Liver (tissue), 9 donors: ENCODE measurements around the gene PLA2G4D. TPM values are rescaled to one million over a fixed set of nuclear protein-coding genes. Genes with fewer than 3 reads are reported as not detected.

Experiments used
- DNase-seq: peaks from one replicate; pipeline ENCODE4 v3.0.0-alpha.2; 2017; ENCODE audit warnings: low spot score
- H3K27ac ChIP-seq, 2 donors: one replicate each; pipeline ENCODE4 v1.7.0; 2013; ENCODE audit warnings: inconsistent platforms in 2 of 2, low read length in 2 of 2, control low read depth in 1 of 2, low read depth in 1 of 2, mild to moderate bottlenecking in 1 of 2
- H3K27me3 ChIP-seq, 4 donors: one replicate each; pipeline versions ENCODE4 v1.6.1 to v1.7.0; 2013; ENCODE audit warnings: low read length in 3 of 4, inconsistent platforms in 1 of 4, mild to moderate bottlenecking in 1 of 4, moderate library complexity in 1 of 4; ENCODE audit not compliant: control insufficient read depth in 4 of 4, insufficient read depth in 4 of 4
- H3K36me3 ChIP-seq, 4 donors: one replicate each; pipeline versions ENCODE4 v1.6.1 to v1.7.0; 2013; ENCODE audit warnings: low read length in 3 of 4, mild to moderate bottlenecking in 3 of 4, low read depth in 1 of 4, moderate library complexity in 1 of 4; ENCODE audit not compliant: control insufficient read depth in 4 of 4, insufficient read depth in 3 of 4
- H3K4me1 ChIP-seq, 4 donors: one replicate each; pipeline versions ENCODE4 v1.6.1 to v1.7.0; 2013; ENCODE audit warnings: low read length in 3 of 4, mild to moderate bottlenecking in 3 of 4, moderate library complexity in 1 of 4; ENCODE audit not compliant: control insufficient read depth in 4 of 4, insufficient read depth in 4 of 4
- H3K4me3 ChIP-seq, 3 donors: one replicate each; pipeline versions ENCODE4 v1.6.1 to v1.7.0; 2013; ENCODE audit warnings: low read length in 3 of 3, control low read depth in 1 of 3, low read depth in 1 of 3, mild to moderate bottlenecking in 1 of 3
- H3K9ac ChIP-seq, 2 donors: one replicate each; pipeline ENCODE4 v1.7.0; 2013; ENCODE audit warnings: low read length in 2 of 2, mild to moderate bottlenecking in 2 of 2, moderate library complexity in 2 of 2, control low read depth in 1 of 2, low read depth in 1 of 2
- H3K9me3 ChIP-seq, 4 donors: one replicate each; pipeline versions ENCODE4 v1.6.1 to v1.7.0; 2013; ENCODE audit warnings: low read length in 3 of 4; ENCODE audit not compliant: control insufficient read depth in 4 of 4
- EGR1 ChIP-seq, 2 donors: IDR thresholded peaks; 2 replicates each; pipeline ENCODE4 v1.6.1; 2016 to 2018; ENCODE audit warnings: antibody characterized with exemption in 2 of 2, low read depth in 2 of 2
- FOXA1 ChIP-seq: IDR thresholded peaks from 2 replicates; pipeline ENCODE4 v1.6.1; 2016; ENCODE audit warnings: antibody characterized with exemption
- FOXA2 ChIP-seq: IDR thresholded peaks from 2 replicates; pipeline ENCODE4 v1.6.1; 2016; ENCODE audit warnings: antibody characterized with exemption
- GABPA ChIP-seq, 2 donors: IDR thresholded peaks in 1 of 2; conservative IDR thresholded peaks in 1 of 2; 2 replicates each; pipeline ENCODE4 v1.6.1; 2016; ENCODE audit warnings: antibody characterized with exemption in 2 of 2, mild to moderate bottlenecking in 1 of 2, moderate library complexity in 1 of 2
- HNF4A ChIP-seq, 2 donors: conservative IDR thresholded peaks; 2 replicates each; pipeline ENCODE4 v1.6.1; 2016; ENCODE audit warnings: antibody characterized with exemption in 2 of 2, mild to moderate bottlenecking in 2 of 2
- HNF4G ChIP-seq: IDR thresholded peaks from 2 replicates; pipeline ENCODE4 v1.6.1; 2016; ENCODE audit warnings: antibody characterized with exemption
- JUND ChIP-seq, 2 donors: IDR thresholded peaks; 2 replicates each; pipeline ENCODE4 v1.6.1; 2016; ENCODE audit warnings: antibody characterized with exemption in 2 of 2
- NR2F2 ChIP-seq: IDR thresholded peaks from 2 replicates; pipeline ENCODE4 v1.6.1; 2016; ENCODE audit warnings: antibody characterized with exemption
- RAD21 ChIP-seq, 2 donors: IDR thresholded peaks; 2 replicates each; pipeline ENCODE4 v1.6.1; 2016; ENCODE audit warnings: antibody characterized with exemption in 2 of 2, mild to moderate bottlenecking in 2 of 2
- RXRA ChIP-seq, 2 donors: IDR thresholded peaks; 2 replicates each; pipeline ENCODE4 v1.6.1; 2017 to 2018; ENCODE audit warnings: antibody characterized with exemption in 2 of 2, mild to moderate bottlenecking in 1 of 2
- SP1 ChIP-seq: IDR thresholded peaks from 2 replicates; pipeline ENCODE4 v1.6.1; 2018; ENCODE audit warnings: antibody characterized with exemption, mild to moderate bottlenecking
- TAF1 ChIP-seq: conservative IDR thresholded peaks from 2 replicates; pipeline ENCODE4 v1.6.1; 2016; ENCODE audit warnings: antibody characterized with exemption, mild to moderate bottlenecking
- YY1 ChIP-seq: IDR thresholded peaks from 2 replicates; pipeline ENCODE4 v1.6.1; 2016; ENCODE audit warnings: antibody characterized with exemption, mild to moderate bottlenecking
- WGBS: extraction: QIAGEN DNeasy Blood & Tissue Kit; methylation state at CpG from one replicate; pipeline ENCODE4 v1.1.7; 2013; 5-methylcytosine and 5-hydroxymethylcytosine counted together
- polyA plus RNA-seq, 2 donors: library from polyadenylated mRNA; stranded (reverse) in 1 of 2; unstranded in 1 of 2; fragments of 200-250 nt in 1 of 2; fragments of >200 nt in 1 of 2; fragmentation: Nextera tagmentation in 1 of 2; extraction: Ambion mirVana in 1 of 2; gene quantifications; one replicate each; pipeline versions ENCODE4 v1.2.1 to v1.2.3, GENCODE V29; 2013 to 2015
- total RNA-seq, 2 donors: library from RNA; depleted of rRNA; stranded (reverse); fragments of >200 nt; gene quantifications; one replicate each; pipeline ENCODE4 v1.2.3, GENCODE V29; 2014
- TF ChIP-seq, protein P1 (sequence below): IDR thresholded peaks from 2 replicates; pipeline ENCODE4 v1.6.1; 2016; ENCODE audit warnings: antibody characterized with exemption, mild to moderate bottlenecking
- TF ChIP-seq, protein P2 (sequence below): IDR thresholded peaks from 2 replicates; pipeline ENCODE4 v1.6.1; 2016; ENCODE audit warnings: antibody characterized with exemption
- TF ChIP-seq, protein P3 (sequence below): fragments of 150-350 bp; IDR thresholded peaks from 2 replicates; pipeline ENCODE4 v1.5.1; 2017; ENCODE audit warnings: improper control_type of control experiment, low read depth, low read length; ENCODE audit not compliant: missing input control
- TF ChIP-seq, protein P4 (sequence below): IDR thresholded peaks from 2 replicates; pipeline ENCODE4 v1.6.1; 2016; ENCODE audit warnings: antibody characterized with exemption
- TF ChIP-seq, protein P5 (sequence below): IDR thresholded peaks from 2 replicates; pipeline ENCODE4 v1.6.1; 2016; ENCODE audit warnings: antibody characterized with exemption
- donor health status: healthy.
- donor health status: healthy.
- donor health status: healthy.
- donor health status: healthy.
- donor health status: healthy.

The PLA2G4D gene
- total and polyA plus RNA-seq, 4 donors = not detected

DNA sequence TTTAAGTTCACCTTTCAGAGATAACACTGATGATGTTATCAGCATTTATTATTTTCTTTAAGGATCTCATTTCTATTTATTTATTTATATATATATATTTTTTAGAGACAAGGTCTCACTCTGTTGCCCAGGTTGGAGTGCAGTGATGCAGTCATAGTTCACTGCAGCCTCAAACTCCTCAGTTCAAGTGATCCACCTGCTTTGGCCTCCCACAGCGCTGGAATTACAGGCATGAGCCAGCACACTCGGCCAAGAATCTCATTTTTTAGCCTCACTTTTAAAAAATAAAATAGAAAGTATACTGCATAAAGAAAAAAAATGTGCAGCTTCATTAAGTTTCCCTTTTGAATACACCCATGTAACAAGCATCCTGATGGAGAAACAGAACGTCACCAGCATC is 35.6 kb downstream of the PLA2G4D start:
- peaks cover 0 to 17% (median 9%) of the 10 kb centered on the region in 4 donors for H3K4me1 ChIP-seq
- no peak for DNase-seq
- TF ChIP-seq RAD21 (IDR thresholded peaks at IDR 0.05) (no peak), HNF4A (conservative IDR thresholded peaks at IDR 0.05) (no peak), TAF1 (no peak), GABPA (IDR thresholded peaks at IDR 0.05 in 1 of 2, conservative IDR thresholded peaks at IDR 0.05 in 1 of 2) (no peak), YY1 (no peak), FOXA2 (no peak), RXRA (IDR thresholded peaks at IDR 0.05) (no peak), EGR1 (IDR thresholded peaks at IDR 0.05; ENCODE audit: low read depth in 2 of 2) (no peak), SP1 (no peak), FOXA1 (no peak), NR2F2 (no peak), HNF4G (no peak), JUND (IDR thresholded peaks at IDR 0.05) (no peak)
- TF ChIP-seq, protein P1, sequence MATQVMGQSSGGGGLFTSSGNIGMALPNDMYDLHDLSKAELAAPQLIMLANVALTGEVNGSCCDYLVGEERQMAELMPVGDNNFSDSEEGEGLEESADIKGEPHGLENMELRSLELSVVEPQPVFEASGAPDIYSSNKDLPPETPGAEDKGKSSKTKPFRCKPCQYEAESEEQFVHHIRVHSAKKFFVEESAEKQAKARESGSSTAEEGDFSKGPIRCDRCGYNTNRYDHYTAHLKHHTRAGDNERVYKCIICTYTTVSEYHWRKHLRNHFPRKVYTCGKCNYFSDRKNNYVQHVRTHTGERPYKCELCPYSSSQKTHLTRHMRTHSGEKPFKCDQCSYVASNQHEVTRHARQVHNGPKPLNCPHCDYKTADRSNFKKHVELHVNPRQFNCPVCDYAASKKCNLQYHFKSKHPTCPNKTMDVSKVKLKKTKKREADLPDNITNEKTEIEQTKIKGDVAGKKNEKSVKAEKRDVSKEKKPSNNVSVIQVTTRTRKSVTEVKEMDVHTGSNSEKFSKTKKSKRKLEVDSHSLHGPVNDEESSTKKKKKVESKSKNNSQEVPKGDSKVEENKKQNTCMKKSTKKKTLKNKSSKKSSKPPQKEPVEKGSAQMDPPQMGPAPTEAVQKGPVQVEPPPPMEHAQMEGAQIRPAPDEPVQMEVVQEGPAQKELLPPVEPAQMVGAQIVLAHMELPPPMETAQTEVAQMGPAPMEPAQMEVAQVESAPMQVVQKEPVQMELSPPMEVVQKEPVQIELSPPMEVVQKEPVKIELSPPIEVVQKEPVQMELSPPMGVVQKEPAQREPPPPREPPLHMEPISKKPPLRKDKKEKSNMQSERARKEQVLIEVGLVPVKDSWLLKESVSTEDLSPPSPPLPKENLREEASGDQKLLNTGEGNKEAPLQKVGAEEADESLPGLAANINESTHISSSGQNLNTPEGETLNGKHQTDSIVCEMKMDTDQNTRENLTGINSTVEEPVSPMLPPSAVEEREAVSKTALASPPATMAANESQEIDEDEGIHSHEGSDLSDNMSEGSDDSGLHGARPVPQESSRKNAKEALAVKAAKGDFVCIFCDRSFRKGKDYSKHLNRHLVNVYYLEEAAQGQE = no peak
- TF ChIP-seq, protein P2, sequence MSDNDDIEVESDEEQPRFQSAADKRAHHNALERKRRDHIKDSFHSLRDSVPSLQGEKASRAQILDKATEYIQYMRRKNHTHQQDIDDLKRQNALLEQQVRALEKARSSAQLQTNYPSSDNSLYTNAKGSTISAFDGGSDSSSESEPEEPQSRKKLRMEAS = no peak
- TF ChIP-seq, protein P3, sequence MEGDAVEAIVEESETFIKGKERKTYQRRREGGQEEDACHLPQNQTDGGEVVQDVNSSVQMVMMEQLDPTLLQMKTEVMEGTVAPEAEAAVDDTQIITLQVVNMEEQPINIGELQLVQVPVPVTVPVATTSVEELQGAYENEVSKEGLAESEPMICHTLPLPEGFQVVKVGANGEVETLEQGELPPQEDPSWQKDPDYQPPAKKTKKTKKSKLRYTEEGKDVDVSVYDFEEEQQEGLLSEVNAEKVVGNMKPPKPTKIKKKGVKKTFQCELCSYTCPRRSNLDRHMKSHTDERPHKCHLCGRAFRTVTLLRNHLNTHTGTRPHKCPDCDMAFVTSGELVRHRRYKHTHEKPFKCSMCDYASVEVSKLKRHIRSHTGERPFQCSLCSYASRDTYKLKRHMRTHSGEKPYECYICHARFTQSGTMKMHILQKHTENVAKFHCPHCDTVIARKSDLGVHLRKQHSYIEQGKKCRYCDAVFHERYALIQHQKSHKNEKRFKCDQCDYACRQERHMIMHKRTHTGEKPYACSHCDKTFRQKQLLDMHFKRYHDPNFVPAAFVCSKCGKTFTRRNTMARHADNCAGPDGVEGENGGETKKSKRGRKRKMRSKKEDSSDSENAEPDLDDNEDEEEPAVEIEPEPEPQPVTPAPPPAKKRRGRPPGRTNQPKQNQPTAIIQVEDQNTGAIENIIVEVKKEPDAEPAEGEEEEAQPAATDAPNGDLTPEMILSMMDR = no peak
- TF ChIP-seq, protein P4, sequence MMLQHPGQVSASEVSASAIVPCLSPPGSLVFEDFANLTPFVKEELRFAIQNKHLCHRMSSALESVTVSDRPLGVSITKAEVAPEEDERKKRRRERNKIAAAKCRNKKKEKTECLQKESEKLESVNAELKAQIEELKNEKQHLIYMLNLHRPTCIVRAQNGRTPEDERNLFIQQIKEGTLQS = no peak
- TF ChIP-seq, protein P5, sequence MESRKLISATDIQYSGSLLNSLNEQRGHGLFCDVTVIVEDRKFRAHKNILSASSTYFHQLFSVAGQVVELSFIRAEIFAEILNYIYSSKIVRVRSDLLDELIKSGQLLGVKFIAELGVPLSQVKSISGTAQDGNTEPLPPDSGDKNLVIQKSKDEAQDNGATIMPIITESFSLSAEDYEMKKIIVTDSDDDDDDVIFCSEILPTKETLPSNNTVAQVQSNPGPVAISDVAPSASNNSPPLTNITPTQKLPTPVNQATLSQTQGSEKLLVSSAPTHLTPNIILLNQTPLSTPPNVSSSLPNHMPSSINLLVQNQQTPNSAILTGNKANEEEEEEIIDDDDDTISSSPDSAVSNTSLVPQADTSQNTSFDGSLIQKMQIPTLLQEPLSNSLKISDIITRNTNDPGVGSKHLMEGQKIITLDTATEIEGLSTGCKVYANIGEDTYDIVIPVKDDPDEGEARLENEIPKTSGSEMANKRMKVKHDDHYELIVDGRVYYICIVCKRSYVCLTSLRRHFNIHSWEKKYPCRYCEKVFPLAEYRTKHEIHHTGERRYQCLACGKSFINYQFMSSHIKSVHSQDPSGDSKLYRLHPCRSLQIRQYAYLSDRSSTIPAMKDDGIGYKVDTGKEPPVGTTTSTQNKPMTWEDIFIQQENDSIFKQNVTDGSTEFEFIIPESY = no peak
- no peaks in the 10 kb centered on the region for H3K27me3 ChIP-seq
- H3K27ac ChIP-seq = no peak overlapping the region
- WGBS = 71% methylated on average over 3 of the region's 3 CpGs
- H3K9me3 ChIP-seq = no peaks in the 10 kb centered on the region
- H3K36me3 ChIP-seq = no peaks in the 10 kb centered on the region
- no peak overlapping the region for H3K9ac ChIP-seq
- H3K4me3 ChIP-seq = no peak overlapping the region
